Thoracic aorta (tissue), 2 donors: ENCODE measurements around the gene HSD11B1L. TPM values are rescaled to one million over a fixed set of nuclear protein-coding genes. Genes with fewer than 3 reads are reported as not detected.
"Not testable (repeated sequence)": the region's sequence is repeated elsewhere in the genome, so short reads cannot be mapped to it uniquely, and the experiment has no call there.

ENCODE experiments used
- ATAC-seq: fragments of 150-250 bp; one replicate; pipeline ENCODE4 v1.8.0; 2017; ENCODE audit warnings: low read depth; ENCODE audit not compliant: insufficient number of reproducible peaks, low FRiP score
- DNase-seq: peaks from one replicate; pipeline ENCODE4 v3.0.0-alpha.2; 2020; ENCODE audit warnings: low spot score
- H3K27ac ChIP-seq, 2 donors: fragments of 200-600 bp; sonication (generic); 1 replicate in 1 of 2; 2 replicates in 1 of 2; pipeline ENCODE4 v1.5.1; 2016; ENCODE audit warnings: mild to moderate bottlenecking in 2 of 2, moderate library complexity in 2 of 2
- H3K27me3 ChIP-seq: fragments of 200-600 bp; sonication (generic); replicated peaks from 2 replicates; pipeline ENCODE4 v1.6.0; 2016; ENCODE audit warnings: mild to moderate bottlenecking; ENCODE audit not compliant: insufficient read depth
- H3K36me3 ChIP-seq: fragments of 200-600 bp; sonication (generic); one replicate; pipeline ENCODE4 v1.5.1; 2016
- H3K4me1 ChIP-seq, 2 donors: fragments of 200-600 bp; sonication (generic); 1 replicate in 1 of 2; 2 replicates in 1 of 2; pipeline versions ENCODE4 v1.5.1 to v1.6.0; 2016; ENCODE audit warnings: low read depth in 2 of 2, mild to moderate bottlenecking in 1 of 2; ENCODE audit not compliant: control insufficient read depth in 1 of 2
- H3K4me3 ChIP-seq: fragments of 200-600 bp; sonication (generic); 2 replicates; pipeline ENCODE4 v1.5.1; 2016; ENCODE audit warnings: mild to moderate bottlenecking
- H3K9me3 ChIP-seq: fragments of 200-600 bp; sonication (generic); 2 replicates; pipeline ENCODE4 v1.5.1; 2016
- total RNA-seq, 2 donors: library from RNA; depleted of rRNA; stranded (reverse); fragments of >200 nt; gene quantifications; one replicate each; pipeline versions ENCODE4 v1.1.0 to v1.2.3, GENCODE V29; 2016
- TF ChIP-seq, protein P1 (sequence below): fragments of 200-600 bp; sonication (generic); IDR thresholded peaks from one replicate; pipeline ENCODE4 v1.5.1; 2019; ENCODE audit warnings: antibody characterized with exemption

HSD11B1L gene
- total RNA-seq, 2 donors from 2014 or later, result 7.5 to 11.6 TPM

DNA sequence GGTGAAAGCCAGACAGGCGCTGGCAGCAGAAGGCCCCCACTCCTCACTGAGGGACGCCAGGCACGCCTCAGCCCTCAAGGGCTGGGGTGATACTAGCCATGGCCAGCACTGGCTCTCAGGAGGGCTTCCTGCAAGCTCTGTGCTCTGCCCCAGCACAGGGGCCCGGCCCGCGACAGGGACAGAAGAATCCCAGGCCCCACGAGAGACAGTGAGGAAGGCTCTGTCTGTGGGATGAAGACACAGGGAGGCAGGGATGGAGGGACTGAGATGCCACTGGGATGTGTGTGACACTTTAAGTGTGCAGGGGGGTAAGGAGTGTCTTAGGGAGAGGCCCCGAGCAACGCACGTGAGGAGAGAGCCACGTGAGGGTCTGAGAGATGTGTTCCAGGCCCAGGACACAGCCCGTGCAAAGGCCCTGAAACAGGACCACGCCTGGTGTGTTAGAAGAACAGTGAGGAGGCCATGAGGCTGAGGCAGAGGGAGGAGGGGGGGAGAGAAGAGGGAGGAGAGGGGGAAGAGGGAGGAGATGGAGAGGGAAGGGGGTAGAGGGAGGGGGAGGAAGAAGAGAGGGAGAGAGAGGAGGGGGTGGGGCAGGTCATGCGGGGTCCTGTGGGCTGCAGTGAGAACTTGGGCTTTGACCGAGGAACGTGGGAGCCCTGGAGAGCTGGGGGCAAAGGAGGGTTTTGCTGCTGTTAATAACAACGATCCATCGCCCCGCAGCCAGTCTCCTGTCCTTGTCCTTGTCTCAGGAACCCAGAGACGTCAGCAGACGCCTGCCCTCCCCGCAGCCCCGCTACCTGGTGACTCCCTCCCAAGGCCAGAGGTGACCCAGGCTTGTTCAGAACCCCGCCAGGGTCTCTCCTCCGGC is 16.4 kb downstream of the HSD11B1L start:
- TF ChIP-seq, protein P1, sequence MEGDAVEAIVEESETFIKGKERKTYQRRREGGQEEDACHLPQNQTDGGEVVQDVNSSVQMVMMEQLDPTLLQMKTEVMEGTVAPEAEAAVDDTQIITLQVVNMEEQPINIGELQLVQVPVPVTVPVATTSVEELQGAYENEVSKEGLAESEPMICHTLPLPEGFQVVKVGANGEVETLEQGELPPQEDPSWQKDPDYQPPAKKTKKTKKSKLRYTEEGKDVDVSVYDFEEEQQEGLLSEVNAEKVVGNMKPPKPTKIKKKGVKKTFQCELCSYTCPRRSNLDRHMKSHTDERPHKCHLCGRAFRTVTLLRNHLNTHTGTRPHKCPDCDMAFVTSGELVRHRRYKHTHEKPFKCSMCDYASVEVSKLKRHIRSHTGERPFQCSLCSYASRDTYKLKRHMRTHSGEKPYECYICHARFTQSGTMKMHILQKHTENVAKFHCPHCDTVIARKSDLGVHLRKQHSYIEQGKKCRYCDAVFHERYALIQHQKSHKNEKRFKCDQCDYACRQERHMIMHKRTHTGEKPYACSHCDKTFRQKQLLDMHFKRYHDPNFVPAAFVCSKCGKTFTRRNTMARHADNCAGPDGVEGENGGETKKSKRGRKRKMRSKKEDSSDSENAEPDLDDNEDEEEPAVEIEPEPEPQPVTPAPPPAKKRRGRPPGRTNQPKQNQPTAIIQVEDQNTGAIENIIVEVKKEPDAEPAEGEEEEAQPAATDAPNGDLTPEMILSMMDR, result no peak
- no peak overlapping the region for H3K4me3 ChIP-seq
- H3K9me3 ChIP-seq, result no peaks in the 10 kb centered on the region
- H3K27ac ChIP-seq, result no peak overlapping the region
- DNase-seq (no peak), ATAC-seq (no peak)
- H3K27me3 ChIP-seq, result no peaks in the 10 kb centered on the region
- peaks cover 56% of the 10 kb centered on the region for H3K36me3 ChIP-seq
- H3K4me1 ChIP-seq, result no peaks in the 10 kb centered on the region

DNA sequence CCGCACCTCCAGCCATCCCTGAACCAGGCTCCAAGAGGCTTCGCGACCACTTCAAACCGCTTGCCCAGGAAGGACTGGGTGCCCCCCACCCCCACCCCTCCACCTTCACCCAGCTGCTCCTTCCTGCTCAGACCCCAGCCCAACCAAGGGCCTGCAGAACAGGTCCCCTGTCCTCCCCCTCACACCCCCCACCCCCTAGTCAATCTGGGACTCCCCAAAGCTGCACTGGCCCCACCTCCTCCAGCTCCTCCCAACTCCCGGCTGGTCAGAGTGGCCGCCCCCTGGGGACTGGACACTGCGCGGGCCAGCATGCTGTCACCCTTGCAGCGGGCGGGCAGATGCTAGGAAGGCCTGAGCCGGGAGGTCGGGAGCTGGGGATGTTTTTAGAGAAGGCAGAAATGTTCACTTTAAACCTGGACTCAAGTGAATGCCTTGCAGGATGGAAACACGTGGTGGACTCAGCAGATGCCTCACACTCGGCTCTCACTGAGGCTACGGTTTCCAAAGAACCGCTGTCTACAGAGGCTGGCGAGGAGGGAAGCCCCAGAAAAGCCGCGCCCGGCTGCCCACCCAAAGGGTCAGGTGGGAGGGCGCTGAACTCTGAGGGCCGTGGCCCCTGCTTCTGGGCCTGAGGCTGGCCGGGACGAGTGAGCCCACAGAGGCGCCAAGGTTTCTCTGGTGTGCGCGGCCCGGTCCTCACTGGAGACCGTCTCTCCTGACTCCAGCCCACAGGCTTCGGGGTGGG is 17.2 kb downstream of the HSD11B1L start:
- ATAC-seq (no peak), DNase-seq (no peak)
- Histone ChIP-seq H3K4me3 (no peak overlapping the region), H3K36me3 (peaks cover 48% of the 10 kb centered on the region), H3K27ac (no peak overlapping the region), H3K27me3 (no peaks in the 10 kb centered on the region), H3K4me1 (no peaks in the 10 kb centered on the region), H3K9me3 (no peaks in the 10 kb centered on the region)
- TF ChIP-seq, protein P1, result no peak

DNA sequence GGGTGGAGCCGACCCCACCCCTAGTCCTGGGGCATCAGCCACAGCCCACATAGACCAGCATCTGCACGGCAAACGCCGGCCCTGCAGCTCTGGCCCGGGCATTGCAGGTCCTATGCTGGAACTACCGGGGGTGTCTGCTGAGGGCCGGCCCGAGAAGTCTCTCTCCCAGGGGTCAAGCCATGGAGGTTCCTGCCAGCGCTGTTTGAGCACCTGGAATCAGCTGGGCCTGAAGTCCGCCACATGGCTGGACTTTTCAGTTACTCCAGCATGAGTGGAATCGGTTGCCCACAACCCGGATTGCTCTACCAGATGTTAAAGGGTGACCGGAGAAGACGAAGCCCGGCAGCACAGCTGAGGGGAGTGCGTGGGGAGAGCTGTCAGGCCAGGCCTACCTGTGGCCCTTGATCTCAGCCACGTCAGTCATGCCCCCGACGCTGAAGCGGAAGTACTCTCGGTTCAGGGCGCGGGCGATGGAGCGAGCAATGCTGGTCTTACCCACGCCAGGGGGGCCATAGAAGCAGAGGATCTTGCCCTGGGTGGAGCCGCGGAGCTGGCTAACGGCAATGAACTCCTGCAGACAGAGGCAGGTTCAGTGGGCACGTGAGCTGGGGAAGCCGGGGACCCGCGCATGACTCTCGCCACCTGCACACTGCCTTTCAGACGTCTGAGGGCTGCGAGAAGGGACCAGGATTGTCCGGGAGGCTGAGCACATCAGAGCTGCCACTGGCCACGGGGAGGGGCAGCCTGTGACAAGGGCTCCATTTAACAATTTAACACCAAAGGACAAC is 18.0 kb downstream of the HSD11B1L start:
- TF ChIP-seq, protein P1, result no peak
- H3K9me3 ChIP-seq, result no peaks in the 10 kb centered on the region
- H3K27ac ChIP-seq, result no peak overlapping the region
- DNase-seq, result no peak
- no peaks in the 10 kb centered on the region for H3K4me1 ChIP-seq
- peaks cover 45% of the 10 kb centered on the region for H3K36me3 ChIP-seq
- no peak overlapping the region for H3K4me3 ChIP-seq
- H3K27me3 ChIP-seq, result no peaks in the 10 kb centered on the region
- no peak for ATAC-seq

DNA sequence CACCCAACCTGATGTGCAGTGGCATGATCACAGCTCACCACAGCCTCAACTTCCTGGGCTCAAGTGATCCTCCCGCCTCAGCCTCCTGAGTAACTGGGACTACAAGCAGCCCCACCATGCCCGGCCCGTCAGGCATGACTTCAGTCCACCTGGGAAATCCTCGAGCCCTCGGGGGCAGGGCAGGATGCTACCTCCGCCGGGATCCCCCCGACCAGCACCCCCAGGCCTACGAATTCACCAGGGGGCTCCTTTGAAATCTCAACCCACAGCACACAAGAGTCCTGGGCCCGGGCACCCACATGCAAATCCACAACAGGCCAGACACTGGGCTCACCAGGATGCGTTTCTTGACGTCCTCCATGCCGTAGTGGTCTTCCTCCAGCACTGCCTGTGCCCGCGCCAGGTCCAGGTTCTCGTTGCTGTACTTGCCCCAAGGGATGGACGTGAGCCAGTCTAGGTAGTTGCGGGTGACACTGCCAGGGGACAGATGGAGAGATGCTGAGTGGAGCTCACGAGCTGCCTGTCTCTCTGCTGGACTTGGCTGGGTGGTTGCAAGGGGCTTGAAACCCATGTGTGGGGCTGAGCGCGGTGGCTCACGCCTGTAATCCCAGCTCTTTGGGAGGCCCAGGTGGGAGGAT is 19.7 kb downstream of the HSD11B1L start:
- Histone ChIP-seq H3K9me3 (no peaks in the 10 kb centered on the region), H3K27ac (no peak overlapping the region), H3K36me3 (peaks cover 42% of the 10 kb centered on the region), H3K4me1 (no peaks in the 10 kb centered on the region), H3K4me3 (no peak overlapping the region), H3K27me3 (no peaks in the 10 kb centered on the region)
- TF ChIP-seq, protein P1, result no peak
- ATAC-seq (no peak), DNase-seq (no peak)

DNA sequence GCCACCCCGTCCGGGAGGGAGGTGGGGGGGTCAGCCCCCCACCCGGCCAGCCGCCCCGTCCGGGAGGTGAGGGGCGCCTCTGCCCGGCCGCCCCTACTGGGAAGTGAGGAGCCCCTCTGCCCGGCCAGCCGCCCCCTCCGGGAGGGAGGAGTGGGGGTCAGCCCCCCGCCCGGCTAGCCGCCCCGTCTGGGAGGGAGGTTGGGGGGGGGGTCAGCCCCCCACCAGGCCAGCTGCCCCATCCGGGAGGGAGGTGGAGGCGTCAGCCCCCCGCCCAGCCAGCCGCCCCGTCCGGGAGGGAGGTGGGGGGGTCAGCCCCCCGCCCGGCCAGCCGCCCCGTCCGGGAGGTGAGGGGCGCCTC is 21.2 kb downstream of the HSD11B1L start:
- H3K9me3 ChIP-seq, ATAC-seq: not testable (repeated sequence)

More for the DNA sequence above, 21.2 kb downstream of the HSD11B1L start:
- H3K36me3 ChIP-seq, result peaks cover 42% of the 10 kb centered on the region
- not testable (repeated sequence) for H3K27me3 ChIP-seq, H3K4me3 ChIP-seq, H3K27ac ChIP-seq, H3K4me1 ChIP-seq, DNase-seq
